ENCODE measurements around the gene ADK.

The ADK gene

DNA sequence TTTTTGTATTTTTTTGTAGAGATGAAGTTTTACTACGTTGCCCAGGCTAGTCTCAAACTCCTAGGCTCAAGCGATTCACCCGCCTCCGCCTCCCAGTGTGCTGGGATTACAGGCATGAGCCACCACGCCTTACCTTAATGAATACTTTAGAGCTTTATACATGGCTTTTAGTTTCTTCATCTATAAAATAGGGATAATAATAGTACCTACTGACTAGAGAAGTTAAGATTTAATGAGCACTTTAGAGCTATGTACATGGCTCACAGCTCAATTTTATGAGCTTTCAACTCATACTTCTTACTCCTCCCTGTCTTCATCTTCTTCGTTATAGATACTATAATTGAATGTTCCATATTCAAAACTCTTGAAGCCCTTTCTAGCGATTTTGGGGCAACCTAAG lies 445.7 kb downstream of the ADK start:
- intact Hi-C loops (cut with DNase I), result no loop called here
- peak in 11 of 42 donors; percentile 6 to 55 (median 21) for DNase-seq

DNA sequence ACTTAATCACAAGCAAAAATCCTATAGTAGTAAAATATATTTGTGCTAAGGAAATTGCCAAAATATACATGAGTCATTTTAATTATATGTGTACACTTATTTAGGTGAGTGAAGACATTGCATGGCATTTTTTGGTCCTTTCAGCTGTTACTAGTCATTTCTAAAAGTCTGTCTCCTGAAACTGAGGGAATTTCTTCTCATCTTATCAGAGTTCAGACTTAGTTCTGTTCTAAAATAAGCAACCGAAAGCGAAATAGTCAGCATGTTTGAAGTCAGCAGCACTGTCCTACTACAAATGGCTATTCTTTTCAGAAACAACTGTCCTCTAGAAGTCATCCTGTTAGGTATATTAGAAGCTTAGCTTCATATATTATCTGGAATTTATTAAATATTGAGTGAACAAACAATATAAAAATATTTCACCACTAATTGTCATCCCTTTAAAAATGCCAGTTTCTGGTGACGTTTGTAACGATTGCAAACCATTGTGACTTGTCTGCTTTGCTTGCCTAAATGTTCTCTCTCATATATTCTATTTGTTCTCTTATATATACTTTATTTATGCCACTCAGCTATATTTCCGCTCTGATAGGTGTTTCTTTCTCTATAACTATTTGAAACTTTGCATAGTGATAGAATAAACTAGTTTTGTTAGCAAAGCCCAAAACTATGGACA lies 448.0 kb downstream of the ADK start:
- DNase-seq, result peak in 1 of 42 donors; percentile 11
- intact Hi-C loops (cut with DNase I), result no loop called here

DNA sequence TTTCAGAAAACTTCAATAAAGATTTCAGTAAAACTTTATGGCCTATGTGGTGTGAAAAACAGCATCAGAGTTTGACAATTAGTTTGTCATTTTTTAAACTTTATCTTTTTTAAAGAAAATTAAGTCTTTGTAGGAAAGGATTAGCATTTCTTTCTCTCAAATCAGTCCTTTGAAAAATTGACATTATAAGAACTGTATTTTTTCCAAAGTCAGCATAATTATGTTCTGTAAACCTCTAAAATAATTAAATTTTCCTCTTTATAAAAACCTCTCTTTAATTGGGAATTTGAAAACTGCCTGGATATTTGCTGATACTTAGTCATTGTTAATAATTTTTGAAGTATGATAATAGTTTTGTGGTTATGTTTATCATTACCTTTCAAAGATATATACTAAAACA lies 448.7 kb downstream of the ADK start:
- DNase-seq, result no peak
- intact Hi-C loops (cut with DNase I), result no loop called here

DNA sequence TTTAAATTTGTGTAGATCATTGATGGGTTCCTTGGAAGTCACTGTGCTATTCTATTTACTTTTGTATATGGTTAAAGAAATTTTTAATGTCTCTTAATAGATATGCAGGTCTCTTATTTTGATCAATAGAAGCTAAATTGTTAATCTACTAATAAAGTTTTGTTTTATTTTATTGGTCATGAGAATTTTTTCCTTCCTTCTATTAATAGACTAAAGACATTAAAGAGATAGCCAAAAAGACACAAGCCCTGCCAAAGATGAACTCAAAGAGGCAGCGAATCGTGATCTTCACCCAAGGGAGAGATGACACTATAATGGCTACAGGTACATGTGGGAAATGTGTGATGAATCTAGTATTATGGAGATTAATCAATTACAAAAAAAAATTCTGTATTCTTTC lies 449.1 kb downstream of the ADK start:
- no peak for DNase-seq

DNA sequence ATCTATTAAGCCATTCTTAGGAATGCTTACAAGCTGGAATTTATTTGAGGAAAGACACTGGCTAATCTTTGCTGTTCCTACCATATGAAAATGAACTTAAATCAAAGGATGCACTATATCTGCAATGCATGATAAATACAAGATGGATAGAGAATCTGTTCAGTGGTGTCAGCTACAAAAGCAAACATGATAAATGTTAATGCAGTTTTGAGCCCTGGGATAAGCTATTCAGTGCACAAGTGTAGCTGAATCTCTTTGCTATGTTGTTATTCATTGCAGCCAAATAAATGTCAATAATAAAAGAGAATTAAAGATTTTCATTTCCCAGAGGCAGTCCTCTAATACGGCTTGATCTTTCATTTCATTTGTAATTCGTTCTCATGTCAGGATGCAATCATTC lies 451.6 kb downstream of the ADK start:
- intact Hi-C loops (cut with DNase I), result no loop called here
- DNase-seq, result no peak

More for the DNA sequence above, 449.1 kb downstream of the ADK start:
- intact Hi-C loops (cut with DNase I), result no loop called here

DNA sequence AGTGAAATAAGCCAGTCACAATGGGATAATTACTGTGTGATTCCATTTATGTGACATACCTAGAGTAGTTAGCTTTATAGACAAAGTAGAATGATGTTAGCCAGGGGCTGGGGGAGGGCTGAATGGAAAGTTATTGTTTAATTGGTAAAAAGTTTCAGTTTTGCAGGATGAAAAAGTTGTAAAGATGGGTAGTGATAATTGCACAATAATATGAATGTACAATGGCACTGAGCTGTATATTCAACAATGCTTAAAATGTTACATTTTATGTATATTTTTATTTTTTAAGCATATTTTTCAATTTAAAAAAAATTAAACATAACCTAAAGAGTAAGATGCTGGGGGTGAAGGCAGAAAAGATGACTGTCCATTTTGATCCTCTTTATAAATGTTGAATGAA lies 459.3 kb downstream of the ADK start:
- intact Hi-C loops (cut with DNase I), result no loop called here
- no peak for DNase-seq

DNA sequence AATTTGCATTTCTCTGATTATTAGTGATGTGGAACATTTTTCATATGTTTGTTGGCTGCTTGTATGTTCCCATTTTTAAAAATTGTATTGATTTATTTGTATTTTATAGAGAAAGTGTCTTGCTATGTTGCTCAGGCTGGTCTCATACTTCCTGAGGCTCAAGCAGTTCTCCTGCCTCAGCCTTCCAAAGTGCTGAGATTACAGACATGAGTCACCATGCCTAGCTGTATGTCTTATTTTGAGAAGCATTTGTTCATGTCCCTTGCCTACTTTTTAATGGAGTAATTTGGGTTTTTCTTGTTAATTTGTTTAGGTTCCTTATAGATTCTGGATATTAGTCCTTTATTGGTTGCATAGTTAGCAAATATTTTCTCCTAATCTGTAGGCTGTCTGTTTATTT lies 461.2 kb downstream of the ADK start:
- intact Hi-C loops (cut with DNase I), result no loop called here
- DNase-seq, result no peak

DNA sequence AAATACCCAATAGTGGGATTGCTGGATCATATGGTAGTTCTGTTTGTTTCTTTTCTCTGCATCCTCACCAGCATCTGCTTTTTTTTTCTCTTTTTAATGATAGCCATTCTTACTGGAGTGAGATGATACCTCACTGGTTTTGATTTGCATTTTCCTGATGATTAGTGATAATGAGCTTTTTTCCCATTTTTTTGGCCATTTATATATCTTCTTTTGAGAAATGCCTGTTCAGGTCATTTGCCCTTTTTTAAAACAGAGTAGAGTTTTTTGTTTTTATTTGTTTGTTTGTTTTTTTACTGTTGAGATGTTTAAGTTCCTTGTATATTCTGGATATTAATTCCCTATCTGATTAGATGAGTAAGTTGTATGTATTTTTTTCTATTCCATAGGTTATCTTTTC lies 469.6 kb downstream of the ADK start:
- no peak for DNase-seq
- intact Hi-C loops (cut with DNase I), result no loop called here

DNA sequence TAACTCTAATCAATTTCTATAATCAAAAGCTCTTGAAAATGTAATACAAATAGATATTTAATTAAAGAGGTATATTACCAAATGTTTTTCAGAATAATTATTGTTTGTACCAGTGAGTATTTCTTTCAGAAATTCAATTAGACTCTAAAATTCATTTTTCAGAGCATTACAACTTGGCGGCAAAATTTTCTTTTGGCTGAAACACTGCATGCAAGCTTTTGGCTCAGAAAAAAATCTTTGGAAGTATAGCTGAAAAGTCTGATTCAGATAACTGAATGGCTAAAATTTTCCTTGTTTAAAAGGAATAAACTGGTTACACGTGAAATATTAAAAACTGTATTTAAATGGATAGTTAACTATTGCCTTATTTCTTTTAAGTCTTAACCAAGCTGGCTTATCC lies 472.8 kb downstream of the ADK start:
- DNase-seq, result no peak
- intact Hi-C loops (cut with DNase I), result no loop called here

DNA sequence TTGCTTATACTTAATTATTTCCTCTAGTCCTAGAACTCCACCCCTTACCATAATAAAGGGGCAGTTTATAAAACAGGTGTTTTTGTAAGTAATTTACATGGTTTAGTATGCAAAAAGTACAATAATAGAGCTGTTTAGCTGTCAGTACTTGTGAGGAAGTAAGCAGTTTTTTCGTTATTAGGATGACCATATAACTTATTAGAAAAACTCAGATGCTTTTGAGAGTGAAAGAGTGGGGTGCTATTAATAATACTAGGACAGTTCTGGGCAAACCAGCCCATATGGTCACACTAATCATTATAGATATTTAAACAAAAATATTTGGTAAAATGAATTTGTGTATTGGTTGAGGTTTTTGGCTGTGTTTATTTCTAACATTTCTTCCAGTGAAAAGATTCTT lies 473.5 kb downstream of the ADK start:
- DNase-seq, result no peak
- intact Hi-C loops (cut with DNase I), result no loop called here

DNA sequence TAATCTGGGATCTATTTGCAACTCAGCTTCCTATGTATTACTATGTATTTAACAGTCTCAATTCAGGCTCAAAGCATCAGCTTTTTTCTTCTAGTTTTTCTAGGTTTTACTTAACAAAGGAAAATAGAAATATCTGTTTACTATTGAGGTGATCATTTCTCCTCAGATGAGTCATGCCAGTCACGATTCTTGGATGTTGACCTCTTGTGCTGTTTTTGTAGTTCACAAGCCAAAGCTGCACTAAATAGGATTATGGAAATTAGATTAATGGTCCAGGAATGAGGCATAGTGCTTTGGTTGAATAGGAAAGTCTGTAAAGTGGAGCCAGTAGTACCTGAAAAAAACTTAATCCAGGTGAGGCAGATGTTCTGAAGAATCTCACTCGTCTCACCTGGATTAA lies 477.1 kb downstream of the ADK start:
- no peak for DNase-seq
- intact Hi-C loops (cut with DNase I), result no loop called here

DNA sequence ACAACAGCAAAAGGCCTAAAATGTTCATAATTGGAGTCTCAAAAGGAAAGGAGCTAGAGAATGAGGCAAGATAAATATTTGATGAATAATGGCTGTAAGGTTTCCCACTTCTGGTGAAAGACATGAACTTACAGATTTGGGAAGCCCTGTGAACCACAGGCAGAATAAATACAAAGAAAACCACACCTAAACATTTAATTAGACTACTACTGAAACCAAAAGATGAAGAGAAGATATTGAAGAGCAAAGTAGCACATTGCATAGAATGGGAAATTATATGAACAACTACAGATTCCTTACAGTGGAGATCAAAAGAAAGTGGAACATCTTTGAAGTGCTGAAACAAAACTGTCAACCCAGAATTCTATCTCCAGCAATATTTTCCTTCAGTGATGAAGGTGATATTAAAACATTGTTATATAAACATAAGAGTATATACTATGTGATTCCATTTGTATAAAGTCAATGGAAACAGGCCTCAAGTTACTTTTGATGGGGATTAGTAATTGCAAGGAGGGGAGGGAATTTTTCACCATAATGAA lies 484.0 kb downstream of the ADK start:
- DNase-seq, result no peak
- intact Hi-C loops (cut with DNase I), result no loop called here

DNA sequence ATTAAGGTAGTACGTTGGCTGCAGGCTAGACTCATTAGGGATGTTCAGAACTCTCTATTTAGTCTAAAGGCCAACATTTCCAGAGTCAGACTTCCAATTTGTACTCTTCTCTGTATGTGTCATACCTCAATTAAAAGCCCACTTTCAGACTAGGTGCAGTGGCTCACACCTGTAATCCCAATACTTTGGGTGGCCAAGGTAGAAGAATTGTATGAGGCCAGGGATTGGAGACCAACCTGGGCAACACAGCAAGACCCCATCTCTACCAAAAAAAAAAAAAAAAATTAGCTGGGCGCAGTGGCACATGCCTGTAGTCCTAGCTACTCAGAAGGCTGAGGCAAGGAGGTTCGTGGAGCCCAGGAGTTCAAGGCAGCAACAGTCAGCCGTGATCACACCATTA lies 484.6 kb downstream of the ADK start:
- intact Hi-C loops (cut with DNase I), result no loop called here

DNA sequence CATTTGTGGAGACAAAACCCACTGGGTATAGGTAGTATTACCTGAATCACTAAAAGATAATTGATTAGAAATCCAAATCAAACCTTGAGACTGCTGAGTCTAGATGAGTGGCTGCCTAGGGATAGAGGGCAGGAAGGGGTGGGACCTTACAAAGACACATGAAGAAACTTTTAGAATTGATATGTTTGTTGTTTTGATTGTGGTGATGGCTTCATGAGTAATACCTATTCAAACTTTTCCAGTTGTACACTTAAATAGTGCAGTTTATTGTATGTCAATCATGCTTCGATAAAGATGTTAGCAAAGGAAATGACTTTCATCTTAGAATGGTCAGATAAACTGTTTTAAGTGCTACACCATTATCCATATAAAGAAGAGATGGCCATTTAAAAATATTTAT lies 486.7 kb downstream of the ADK start:
- intact Hi-C loops (cut with DNase I), result no loop called here
- no peak for DNase-seq

More for the DNA sequence above, 484.6 kb downstream of the ADK start:
- no peak for DNase-seq

DNA sequence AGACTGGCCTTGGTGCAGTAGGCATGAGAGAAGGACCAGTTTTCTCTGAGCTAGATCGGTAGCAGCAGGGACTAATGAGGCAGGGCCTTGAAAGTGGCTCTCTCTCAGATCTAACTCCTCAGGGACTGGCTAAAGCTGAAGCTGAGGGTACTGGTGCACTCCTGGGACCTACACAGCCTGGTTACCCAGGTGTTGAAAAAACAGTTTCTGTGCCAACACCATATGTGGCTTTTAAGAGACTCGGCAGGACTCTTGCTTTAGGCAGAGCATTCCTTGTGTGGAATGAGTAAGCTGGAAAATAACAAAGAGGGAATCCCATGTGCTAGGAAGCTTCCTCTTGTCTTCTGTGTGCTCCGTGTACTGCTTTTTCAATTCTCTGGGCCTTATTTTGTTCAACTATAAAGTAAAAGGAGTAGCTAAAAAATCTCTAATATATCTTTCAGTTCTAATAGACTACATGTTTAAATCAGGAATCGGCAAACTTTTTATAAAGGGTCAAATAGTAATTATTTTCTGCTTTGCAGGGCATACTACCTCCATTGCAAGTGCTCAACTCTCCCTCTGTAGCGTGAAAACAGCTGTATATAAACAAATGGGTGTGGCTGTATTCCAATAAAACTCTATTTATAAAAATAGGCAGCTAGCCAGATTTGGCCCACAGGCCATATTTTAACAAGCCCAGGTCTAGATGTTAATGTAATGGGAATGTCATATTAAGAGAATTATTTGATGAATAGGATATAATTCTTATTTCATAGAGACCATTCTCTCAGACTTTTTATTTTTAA lies 489.3 kb downstream of the ADK start:
- DNase-seq, result no peak
- intact Hi-C loops (cut with DNase I), result no loop called here

DNA sequence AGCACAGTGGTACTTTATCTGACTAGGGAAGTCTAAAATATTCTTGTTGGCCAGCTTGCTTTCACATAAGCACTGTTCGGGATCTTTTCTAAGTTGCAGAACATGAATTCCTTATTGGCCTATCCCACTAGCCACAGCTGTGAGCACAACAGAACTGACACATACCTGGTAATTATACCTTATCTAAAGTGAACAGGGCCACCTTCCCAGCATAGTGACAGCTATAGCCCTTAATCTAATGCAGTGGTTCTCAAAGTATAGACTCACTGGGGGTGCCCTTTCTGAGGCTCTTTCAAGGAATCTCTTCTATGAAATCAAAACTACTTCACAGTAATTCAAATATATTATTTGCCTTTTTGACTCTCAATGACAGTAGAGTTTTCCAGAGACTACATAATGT lies 490.6 kb downstream of the ADK start:
- intact Hi-C loops (cut with DNase I), result no loop called here
- no peak for DNase-seq

DNA sequence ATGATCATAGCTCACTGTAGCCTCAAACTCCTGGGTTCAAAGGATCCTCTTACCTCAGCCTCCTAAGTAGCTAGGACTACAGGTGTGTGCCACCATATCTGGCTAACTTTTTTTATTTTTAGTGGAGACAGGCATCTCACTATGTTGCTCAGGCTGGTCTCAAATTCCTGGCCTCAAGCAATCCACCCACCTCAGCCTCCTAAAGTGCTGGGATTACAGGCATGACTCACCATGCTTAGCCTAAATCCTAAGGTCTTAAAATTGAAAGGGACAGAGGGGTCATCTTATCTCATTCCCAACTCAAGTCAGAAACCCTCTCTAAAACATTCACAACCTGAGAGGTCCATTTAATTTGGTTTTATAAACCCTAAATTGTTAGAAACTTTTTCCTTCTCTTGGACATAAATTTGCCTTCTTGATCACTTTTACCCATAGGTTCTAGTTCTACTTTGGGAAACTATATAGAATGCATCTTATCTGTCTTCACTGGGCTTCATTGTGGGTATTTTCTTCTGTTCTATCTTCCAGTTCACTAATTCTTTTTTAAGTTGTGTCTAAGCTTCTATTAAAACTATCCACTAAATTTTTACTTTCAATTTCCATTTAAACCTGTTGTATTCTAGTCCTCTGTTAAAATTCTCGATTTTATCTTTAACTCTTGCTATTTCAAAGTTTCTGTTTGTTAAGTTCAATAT lies 492.0 kb downstream of the ADK start:
- intact Hi-C loops (cut with DNase I), result no loop called here
- no peak for DNase-seq

DNA sequence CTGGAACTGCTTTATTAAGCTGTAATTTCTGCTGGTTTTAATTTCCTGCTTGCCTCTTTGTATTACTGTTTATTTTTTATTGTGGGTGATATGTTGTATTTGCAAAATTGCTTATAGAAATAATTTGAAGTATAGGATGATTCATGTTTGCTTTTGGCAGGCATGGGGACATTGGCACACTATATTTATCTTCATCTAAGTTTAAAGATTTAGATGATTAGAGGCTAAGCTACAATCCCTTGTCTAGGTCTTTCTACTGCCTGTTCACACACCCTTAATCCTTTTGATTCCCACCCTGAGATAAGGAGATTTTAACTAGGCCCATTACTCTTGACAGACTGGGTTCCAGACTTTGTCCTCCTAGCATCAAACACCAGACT lies 492.6 kb downstream of the ADK start:
- DNase-seq, result no peak
- intact Hi-C loops (cut with DNase I), result no loop called here

DNA sequence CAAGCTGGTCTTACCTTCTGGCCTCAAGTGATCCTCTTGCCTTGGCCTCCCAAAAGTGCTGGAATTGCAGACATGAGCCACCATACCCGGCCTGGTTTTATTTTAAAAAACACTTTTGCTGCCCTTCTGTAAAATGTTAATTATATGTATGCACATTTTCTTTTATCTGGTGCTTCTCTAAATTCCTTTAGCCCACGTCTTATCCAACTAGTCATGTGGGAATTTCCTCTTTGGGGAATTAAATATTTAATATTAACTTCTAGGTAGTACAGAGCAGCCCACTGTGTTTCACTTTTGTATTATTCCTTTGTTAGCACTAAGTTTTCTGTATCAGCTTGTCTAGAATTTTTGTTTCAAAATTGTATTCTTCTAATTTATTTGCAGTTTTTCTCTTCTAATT lies 493.7 kb downstream of the ADK start:
- DNase-seq, result no peak
- intact Hi-C loops (cut with DNase I), result no loop called here

DNA sequence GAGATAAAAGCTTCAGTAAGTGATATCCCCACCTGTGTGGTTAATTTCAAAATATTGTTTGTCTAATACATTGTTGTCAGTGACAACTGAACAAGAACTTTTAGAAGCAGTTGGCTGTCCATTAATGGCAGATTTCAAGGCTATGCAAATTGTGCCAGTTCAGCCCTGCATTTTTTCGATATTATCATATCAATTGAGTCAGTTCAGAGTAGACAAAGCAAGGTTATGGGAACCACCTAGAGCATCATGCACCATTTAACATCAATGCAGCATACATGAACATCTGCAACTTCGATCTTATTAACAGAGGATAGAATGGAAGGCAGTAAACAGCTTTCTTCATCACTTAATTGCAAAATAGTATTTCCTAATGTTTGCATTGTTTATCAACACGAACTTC lies 494.7 kb downstream of the ADK start:
- DNase-seq, result no peak
- intact Hi-C loops (cut with DNase I), result no loop called here
